Measurements from ENCODE around the gene GALNT3. TPM values are rescaled to one million over a fixed set of nuclear protein-coding genes. Genes with fewer than 3 reads are reported as not detected.

The GALNT3 gene
- polyA plus RNA-seq, 1 of the 3 experiments (the other 2 are of a cell fraction): 0.05 TPM

GRCh38 chr2:165772183-165772582 is 21.9 kb downstream of the GALNT3 start:
- Histone ChIP-seq H3K4me1 (ENCODE audit: control insufficient read depth in 1 of 2, insufficient read depth in 2 of 2, low read depth in 1 of 2, low read length in 1 of 2) (no peaks in the 10 kb centered on the region; a peak in 1 of 4 replicates), H4K20me1 (ENCODE audit: insufficient read depth) (no peaks in the 10 kb centered on the region), H3K9me3 (no peaks in the 10 kb centered on the region), H2AFZ (ENCODE audit: low read depth) (no peak overlapping the region), H3K79me2 (ENCODE audit: insufficient read depth) (no peaks in the 10 kb centered on the region), H3K36me3 (replicated peaks in 1 of 2; ENCODE audit: control insufficient read depth in 1 of 2, insufficient read depth in 2 of 2, low read length in 1 of 2) (no peaks in the 10 kb centered on the region), H3K4me2 (no peak overlapping the region), H3K27me3 (ENCODE audit: insufficient read depth) (no peaks in the 10 kb centered on the region), H3K4me3 (ENCODE audit: low read depth in 2 of 2, low read length in 1 of 2) (no peak overlapping the region), H3F3A (replicated peaks; ENCODE audit: insufficient read depth) (no peaks in the 10 kb centered on the region), H3K9me2 (no peaks in the 10 kb centered on the region), H3K27ac (ENCODE audit: low read depth in 2 of 2, low read length in 1 of 2) (no peak overlapping the region), H3K9ac (no peak overlapping the region)
- ChIA-PET CTCF (no interaction called here), POLR2A (no interaction called here)
- 61% methylated on average over 3 of the region's 3 CpGs for WGBS (ENCODE audit: low lambda C conversion rate)
- no peak for DNase-seq
- TF ChIP-seq FOXM1 (IDR thresholded peaks at IDR 0.05; ENCODE audit: low read depth): no peak
- TF ChIP-seq RFX5 (IDR thresholded peaks at IDR 0.05; ENCODE audit: low read length): no peak
- TF ChIP-seq MXI1 (IDR thresholded peaks at IDR 0.05; ENCODE audit: low read depth, low read length): no peak
- no peak for TF ChIP-seq MAX (IDR thresholded peaks at IDR 0.05; ENCODE audit: low read depth)
- TF ChIP-seq SMC3 (IDR thresholded peaks at IDR 0.05; ENCODE audit: low read depth, low read length): no peak
- no peak for TF ChIP-seq CTCF (IDR thresholded peaks at IDR 0.05)
- TF ChIP-seq NFIC (IDR thresholded peaks at IDR 0.05; ENCODE audit: borderline replicate concordance): no peak
- TF ChIP-seq USF1 (IDR thresholded peaks at IDR 0.05; ENCODE audit: borderline replicate concordance, low read depth): no peak
- no peak for TF ChIP-seq GATA2 (CRISPR knock-in tag; IDR thresholded peaks at IDR 0.05)
- no peak for TF ChIP-seq JUND (IDR thresholded peaks at IDR 0.05)
- TF ChIP-seq NRF1 (IDR thresholded peaks at IDR 0.05; ENCODE audit: low read depth, low read length): no peak
- no peak for TF ChIP-seq RAD21 (IDR thresholded peaks at IDR 0.05; ENCODE audit: low read length)
- TF ChIP-seq TAF1 (IDR thresholded peaks at IDR 0.05; ENCODE audit: borderline replicate concordance, low read depth, low read length): no peak

- Histone ChIP-seq H3K4me1 (ENCODE audit: control insufficient read depth in 1 of 2, insufficient read depth in 2 of 2, low read depth in 1 of 2, low read length in 1 of 2) (no peaks in the 10 kb centered on the region; a peak in 2 of 4 replicates), H3K9me2 (no peaks in the 10 kb centered on the region), H3F3A (replicated peaks; ENCODE audit: insufficient read depth) (no peaks in the 10 kb centered on the region), H3K9me3 (no peaks in the 10 kb centered on the region), H2AFZ (ENCODE audit: low read depth) (no peak overlapping the region), H3K4me2 (no peak overlapping the region), H3K27me3 (ENCODE audit: insufficient read depth) (no peaks in the 10 kb centered on the region), H3K36me3 (replicated peaks in 1 of 2; ENCODE audit: control insufficient read depth in 1 of 2, insufficient read depth in 2 of 2, low read length in 1 of 2) (no peaks in the 10 kb centered on the region), H3K27ac (ENCODE audit: low read depth in 2 of 2, low read length in 1 of 2) (no peak overlapping the region), H3K79me2 (ENCODE audit: insufficient read depth) (no peaks in the 10 kb centered on the region), H3K4me3 (ENCODE audit: low read depth in 2 of 2, low read length in 1 of 2) (no peak overlapping the region), H4K20me1 (ENCODE audit: insufficient read depth) (no peaks in the 10 kb centered on the region), H3K9ac (no peak overlapping the region)
- TF ChIP-seq FOSL2 (IDR thresholded peaks at IDR 0.05; ENCODE audit: borderline replicate concordance, low read depth): no peak
- peak; percentile 32; the same call in 1 of the 2 replicates for TF ChIP-seq GATA2 (CRISPR knock-in tag; IDR thresholded peaks at IDR 0.05)
- ChIA-PET POLR2A (no interaction called here), CTCF (no interaction called here)
- DNase-seq: no peak
These were observed 27.6 kb downstream of the GALNT3 start for GRCh38 chr2:165766326-165766927.
